Measurements from ENCODE around the gene ZNF445. TPM values are rescaled to one million over a fixed set of nuclear protein-coding genes. Genes with fewer than 3 reads are reported as not detected.
"Not testable (repeated sequence)": the region's sequence is repeated elsewhere in the genome, so short reads cannot be mapped to it uniquely, and the experiment has no call there.

The ZNF445 gene
- total and polyA plus RNA-seq, 12 donors, result 1.6 to 18.6 (median 15.4) TPM

GRCh38 chr3:44398853-44399252, 78.6 kb downstream of the ZNF445 start:
- WGBS, 2 donors, result 70 to 73% methylated on average over 4 of the region's 4 CpGs
- ATAC-seq (no peak), DNase-seq (no peak)
- no peaks in the 10 kb centered on the region for H3K27me3 ChIP-seq
- intact Hi-C loops (cut with DNase I), result no loop called here
- H3K36me3 ChIP-seq, result peaks cover 0 to 62% (median 0%) of the 10 kb centered on the region in 9 donors
- H3K4me1 ChIP-seq, result peaks cover 0 to 9% (median 0%) of the 10 kb centered on the region in 9 donors
- no peaks in the 10 kb centered on the region for H3K9me3 ChIP-seq
- no peak overlapping the region for H3K27ac ChIP-seq
- no peak for TF ChIP-seq CTCF (IDR thresholded peaks at IDR 0.05)
- no peak overlapping the region for H3K4me3 ChIP-seq

GRCh38 chr3:44398271-44398670, 79.2 kb downstream of the ZNF445 start:
- H3K4me3 ChIP-seq; H3K9me3 ChIP-seq; ATAC-seq; DNase-seq; H3K27ac ChIP-seq; H3K27me3 ChIP-seq; intact Hi-C loops (cut with DNase I); H3K4me1 ChIP-seq: not testable (repeated sequence)
- WGBS, 2 donors, result 90 to 93% methylated on average over 8 of the region's 8 CpGs
- H3K36me3 ChIP-seq, result peaks cover 0 to 62% (median 0%) of the 10 kb centered on the region in 9 donors

GRCh38 chr3:44396200-44397171, 81.0 kb downstream of the ZNF445 start:
- peaks cover 0 to 9% (median 0%) of the 10 kb centered on the region in 9 donors for H3K4me1 ChIP-seq
- H3K27ac ChIP-seq, result no peak overlapping the region
- TF ChIP-seq CTCF (IDR thresholded peaks at IDR 0.05), result no peak
- peaks cover 0 to 71% (median 0%) of the 10 kb centered on the region in 9 donors for H3K36me3 ChIP-seq
- no peaks in the 10 kb centered on the region for H3K27me3 ChIP-seq
- intact Hi-C loops (cut with DNase I), result loop anchor here in 1 of 10 donors (2.0 kb wide), 1 partner anchor 78 kb away; no protein-coding TSS in a partner anchor
- no peak for DNase-seq
- peaks cover 0 to 3% (median 0%) of the 10 kb centered on the region in 11 donors for H3K9me3 ChIP-seq
- H3K4me3 ChIP-seq, result no peak overlapping the region
- ATAC-seq, result no peak
- 93 to 95% methylated on average over 9 of the region's 9 CpGs for WGBS, 2 donors

GRCh38 chr3:44395714-44396113, 81.8 kb downstream of the ZNF445 start:
- ATAC-seq (no peak), DNase-seq (no peak)
- Histone ChIP-seq H3K4me1 (peaks cover 0 to 9% (median 0%) of the 10 kb centered on the region in 9 donors), H3K27me3 (no peaks in the 10 kb centered on the region), H3K4me3 (no peak overlapping the region), H3K9me3 (peaks cover 0 to 3% (median 0%) of the 10 kb centered on the region in 11 donors), H3K27ac (no peak overlapping the region), H3K36me3 (peaks cover 0 to 68% (median 0%) of the 10 kb centered on the region in 9 donors)
- TF ChIP-seq CTCF (IDR thresholded peaks at IDR 0.05), result no peak
- intact Hi-C loops (cut with DNase I), result loop anchor here in 1 of 10 donors (2.0 kb wide), 1 partner anchor 79 kb away; no protein-coding TSS in a partner anchor
- WGBS, 2 donors, result 94 to 95% methylated on average over 9 of the region's 9 CpGs
